Astrocyte of the cerebellum (primary cell): Measurements from ENCODE around the gene LRP4.

ENCODE experiments used
- DNase-seq: peaks from one replicate; pipeline ENCODE4 v3.0.0-alpha.2; 2011; ENCODE audit warnings: low read depth
- H3K4me3 ChIP-seq: 2 replicates; pipeline ENCODE4 v1.5.1; 2011; ENCODE audit warnings: mild to moderate bottlenecking, low read depth, low read length, moderate library complexity
- in situ Hi-C: cut with HindIII; loops from 2 replicates; pipeline ENCODE4 v1.10.0; 2017; ENCODE audit warnings: low sequenced_read_pairs
- TF ChIP-seq, protein P1 (sequence below): IDR thresholded peaks from 2 replicates; pipeline ENCODE4 v1.5.1; 2012; ENCODE audit warnings: low read length, low read depth, moderate library complexity, mild to moderate bottlenecking; ENCODE audit errors: missing control alignments

LRP4 gene

DNA sequence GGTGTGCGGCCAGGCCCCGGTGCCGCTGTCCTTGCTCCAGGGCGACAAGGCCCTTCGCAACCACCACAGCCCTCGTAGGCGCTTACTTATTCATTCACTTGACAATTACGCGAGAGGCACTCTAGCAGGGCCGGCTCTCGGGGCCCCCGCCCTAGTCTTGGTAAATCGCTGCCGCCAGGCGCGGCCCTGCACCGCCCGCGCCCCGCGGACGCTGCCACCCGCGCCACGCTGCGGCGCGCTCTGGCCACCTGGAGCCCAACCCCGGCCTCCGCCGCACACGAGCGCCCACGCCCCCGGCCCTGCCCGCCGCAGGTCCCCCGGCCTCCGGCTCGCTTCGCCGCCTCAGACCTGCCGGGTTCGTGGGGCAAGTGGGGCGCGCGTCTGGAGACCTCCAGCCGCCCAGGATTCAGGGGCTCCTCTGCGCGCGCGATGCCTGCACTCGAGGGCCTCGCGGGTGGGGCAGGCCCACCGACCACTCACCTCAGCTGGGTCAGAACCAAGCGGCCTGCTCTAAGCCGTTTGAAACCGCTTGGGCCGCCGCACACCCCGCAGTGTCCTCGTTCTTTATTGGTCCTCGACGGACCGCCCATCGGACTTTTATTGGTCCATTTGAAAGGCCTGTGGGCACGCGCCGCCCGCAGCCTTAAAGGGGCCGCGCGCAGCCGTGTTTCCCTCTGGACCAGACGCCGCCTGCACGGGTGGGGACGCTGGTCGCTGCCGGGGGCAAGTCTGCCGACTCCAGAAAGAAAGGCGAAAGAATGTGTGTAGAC is 72.4 kb downstream of the LRP4 start, which contains the start of gene CKAP5:
Gene CKAP5 (minus strand): TSS at position 541 of the 770 bp plus-strand sequence. CDS start 25,049 bp downstream, outside the sequence.
- TF ChIP-seq, protein P1, sequence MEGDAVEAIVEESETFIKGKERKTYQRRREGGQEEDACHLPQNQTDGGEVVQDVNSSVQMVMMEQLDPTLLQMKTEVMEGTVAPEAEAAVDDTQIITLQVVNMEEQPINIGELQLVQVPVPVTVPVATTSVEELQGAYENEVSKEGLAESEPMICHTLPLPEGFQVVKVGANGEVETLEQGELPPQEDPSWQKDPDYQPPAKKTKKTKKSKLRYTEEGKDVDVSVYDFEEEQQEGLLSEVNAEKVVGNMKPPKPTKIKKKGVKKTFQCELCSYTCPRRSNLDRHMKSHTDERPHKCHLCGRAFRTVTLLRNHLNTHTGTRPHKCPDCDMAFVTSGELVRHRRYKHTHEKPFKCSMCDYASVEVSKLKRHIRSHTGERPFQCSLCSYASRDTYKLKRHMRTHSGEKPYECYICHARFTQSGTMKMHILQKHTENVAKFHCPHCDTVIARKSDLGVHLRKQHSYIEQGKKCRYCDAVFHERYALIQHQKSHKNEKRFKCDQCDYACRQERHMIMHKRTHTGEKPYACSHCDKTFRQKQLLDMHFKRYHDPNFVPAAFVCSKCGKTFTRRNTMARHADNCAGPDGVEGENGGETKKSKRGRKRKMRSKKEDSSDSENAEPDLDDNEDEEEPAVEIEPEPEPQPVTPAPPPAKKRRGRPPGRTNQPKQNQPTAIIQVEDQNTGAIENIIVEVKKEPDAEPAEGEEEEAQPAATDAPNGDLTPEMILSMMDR: no peak
- DNase-seq: peak; percentile 73
- in situ Hi-C loops: no loop called here
- peak within 1 kb of the TSS; percentile 87 for H3K4me3 ChIP-seq

DNA sequence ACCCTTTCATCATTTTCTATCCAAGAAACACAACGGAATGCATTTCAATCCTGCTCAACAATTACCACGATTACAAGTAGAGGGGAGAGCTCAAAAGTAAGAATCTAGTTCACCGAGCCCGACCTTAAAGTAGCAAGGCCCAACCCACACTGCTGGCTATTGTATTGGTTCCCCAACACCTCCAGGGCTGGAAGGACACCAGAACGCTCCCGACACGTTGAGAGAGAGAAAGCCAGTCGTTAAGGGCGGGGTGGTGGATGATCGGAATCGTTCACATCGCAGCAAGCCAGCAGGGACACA is 73.0 kb downstream of the LRP4 start:
- H3K4me3 ChIP-seq: peak overlapping the region; percentile 87
- in situ Hi-C loops: no loop called here
- DNase-seq: no peak
- TF ChIP-seq, protein P1: no peak

DNA sequence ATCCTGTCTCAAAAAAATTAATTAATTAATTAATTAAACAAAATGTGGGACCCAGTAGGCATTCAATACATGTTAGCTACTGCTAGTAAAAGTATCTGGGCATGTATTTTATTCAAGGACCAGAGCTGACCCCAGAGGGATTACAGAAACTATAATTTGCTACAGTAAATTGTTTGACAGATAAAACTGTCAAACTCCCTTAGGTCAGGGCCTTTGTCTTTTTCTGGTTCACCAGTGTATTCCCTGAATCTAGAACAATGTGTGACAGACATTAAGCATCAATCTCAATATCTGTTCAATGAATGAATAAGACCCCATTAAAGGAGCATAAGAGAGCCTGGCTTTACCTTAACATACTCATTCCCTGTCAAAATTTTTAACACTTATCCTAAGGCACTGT is 78.2 kb downstream of the LRP4 start:
- no peak overlapping the region for H3K4me3 ChIP-seq
- DNase-seq: no peak
- in situ Hi-C loops: no loop called here
- TF ChIP-seq, protein P1: no peak

DNA sequence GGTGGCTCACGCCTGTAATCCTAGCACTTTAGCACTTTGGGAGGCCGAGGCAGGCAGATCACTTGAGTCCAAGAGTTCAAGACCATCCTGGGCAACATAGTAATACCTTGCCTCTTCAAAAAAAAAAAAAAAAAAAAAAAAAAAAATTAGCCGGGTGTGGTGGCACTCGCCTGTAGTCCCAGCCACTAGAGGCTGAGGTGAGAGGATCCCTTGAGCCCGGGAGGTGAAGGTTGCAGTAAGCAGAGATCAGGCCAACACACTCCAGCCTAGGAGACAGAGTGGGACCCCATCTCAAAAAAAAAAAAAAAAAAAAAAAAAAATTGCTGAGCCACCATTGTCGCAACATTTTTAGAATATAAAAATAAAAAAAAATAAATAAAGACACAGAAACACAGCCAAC is 79.8 kb downstream of the LRP4 start:
- H3K4me3 ChIP-seq: no peak overlapping the region
- TF ChIP-seq, protein P1: no peak
- in situ Hi-C loops: no loop called here
- no peak for DNase-seq

DNA sequence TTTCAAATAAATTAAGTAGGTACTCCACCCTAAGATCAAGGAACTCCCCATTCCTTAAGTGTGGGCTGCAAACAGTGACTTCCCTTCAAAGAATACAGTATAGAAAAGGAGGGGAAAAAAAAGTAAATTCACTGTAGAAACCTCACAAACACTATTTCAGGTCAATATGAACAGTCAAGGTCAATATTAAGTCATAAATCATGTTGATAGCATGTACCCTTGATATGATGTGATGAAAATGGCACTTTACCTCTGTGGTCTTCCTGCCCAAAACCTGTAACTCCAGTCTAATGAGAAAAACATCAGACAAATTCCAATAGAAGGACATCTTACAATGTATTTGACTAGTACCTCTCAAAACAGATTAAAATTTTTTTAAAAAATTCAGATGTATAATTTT is 80.5 kb downstream of the LRP4 start:
- in situ Hi-C loops: no loop called here
- DNase-seq: no peak
- TF ChIP-seq, protein P1: no peak
- H3K4me3 ChIP-seq: no peak overlapping the region

DNA sequence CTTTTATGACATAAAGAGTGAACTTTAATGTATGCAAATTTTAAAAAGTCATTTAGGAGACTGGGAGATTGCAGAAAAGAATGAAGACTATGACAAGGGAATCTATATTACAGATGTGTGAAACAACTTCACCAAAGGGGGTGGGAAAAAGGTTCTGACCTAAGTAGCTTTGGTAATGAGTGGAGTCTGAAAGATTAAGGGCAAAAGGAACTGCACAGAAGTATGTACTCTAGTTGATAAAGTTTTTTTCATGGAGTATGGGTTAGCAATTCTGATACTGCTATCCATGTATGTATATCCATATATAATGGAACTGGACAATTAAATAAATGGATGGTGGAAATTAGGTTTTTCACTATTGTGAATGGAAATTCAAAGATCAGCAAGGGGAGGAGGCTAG is 81.5 kb downstream of the LRP4 start:
- DNase-seq: no peak
- TF ChIP-seq, protein P1: no peak
- in situ Hi-C loops: no loop called here
- H3K4me3 ChIP-seq: no peak overlapping the region
